ENCODE measurements around the gene RNF39. TPM values are rescaled to one million over a fixed set of nuclear protein-coding genes. Genes with fewer than 3 reads are reported as not detected.
"Not testable (repeated sequence)": the region's sequence is repeated elsewhere in the genome, so short reads cannot be mapped to it uniquely, and the experiment has no call there.

Gene RNF39
- total RNA-seq, 2 donors from 2014 or later, result not detected

DNA sequence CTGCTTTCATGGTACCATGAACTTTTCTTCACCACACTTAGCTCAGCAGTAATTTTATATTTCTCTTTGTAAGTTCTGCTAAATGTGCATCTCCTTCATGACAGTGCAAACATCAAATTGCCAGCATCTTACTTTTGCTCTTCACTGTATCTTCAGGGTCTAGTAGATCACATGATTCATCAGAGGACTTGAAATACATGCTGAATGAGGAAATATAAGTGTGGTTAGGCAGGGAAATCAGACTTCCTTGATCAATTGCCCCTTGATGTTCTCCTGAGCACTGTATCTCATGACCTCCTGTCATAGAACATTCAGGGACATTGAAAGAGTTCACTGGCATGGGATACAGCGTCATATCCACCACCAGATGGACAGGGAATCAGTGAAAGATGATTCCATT, 39.8 kb downstream of the RNF39 start:
- Histone ChIP-seq H3K4me3 (no peak overlapping the region), H3K27ac (no peak overlapping the region), H3K27me3 (replicated peaks; ENCODE audit: insufficient read depth) (no peaks in the 10 kb centered on the region), H3K36me3 (no peaks in the 10 kb centered on the region), H3K9me3 (no peaks in the 10 kb centered on the region), H3K4me1 (ENCODE audit: control insufficient read depth in 1 of 2, low read depth in 2 of 2) (no peaks in the 10 kb centered on the region)
- DNase-seq (ENCODE audit: low spot score), result no peak
- no peak for ATAC-seq (ENCODE audit: insufficient number of reproducible peaks, low FRiP score, low read depth)
- TF ChIP-seq, protein P1, sequence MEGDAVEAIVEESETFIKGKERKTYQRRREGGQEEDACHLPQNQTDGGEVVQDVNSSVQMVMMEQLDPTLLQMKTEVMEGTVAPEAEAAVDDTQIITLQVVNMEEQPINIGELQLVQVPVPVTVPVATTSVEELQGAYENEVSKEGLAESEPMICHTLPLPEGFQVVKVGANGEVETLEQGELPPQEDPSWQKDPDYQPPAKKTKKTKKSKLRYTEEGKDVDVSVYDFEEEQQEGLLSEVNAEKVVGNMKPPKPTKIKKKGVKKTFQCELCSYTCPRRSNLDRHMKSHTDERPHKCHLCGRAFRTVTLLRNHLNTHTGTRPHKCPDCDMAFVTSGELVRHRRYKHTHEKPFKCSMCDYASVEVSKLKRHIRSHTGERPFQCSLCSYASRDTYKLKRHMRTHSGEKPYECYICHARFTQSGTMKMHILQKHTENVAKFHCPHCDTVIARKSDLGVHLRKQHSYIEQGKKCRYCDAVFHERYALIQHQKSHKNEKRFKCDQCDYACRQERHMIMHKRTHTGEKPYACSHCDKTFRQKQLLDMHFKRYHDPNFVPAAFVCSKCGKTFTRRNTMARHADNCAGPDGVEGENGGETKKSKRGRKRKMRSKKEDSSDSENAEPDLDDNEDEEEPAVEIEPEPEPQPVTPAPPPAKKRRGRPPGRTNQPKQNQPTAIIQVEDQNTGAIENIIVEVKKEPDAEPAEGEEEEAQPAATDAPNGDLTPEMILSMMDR (IDR thresholded peaks at IDR 0.05), result no peak

DNA sequence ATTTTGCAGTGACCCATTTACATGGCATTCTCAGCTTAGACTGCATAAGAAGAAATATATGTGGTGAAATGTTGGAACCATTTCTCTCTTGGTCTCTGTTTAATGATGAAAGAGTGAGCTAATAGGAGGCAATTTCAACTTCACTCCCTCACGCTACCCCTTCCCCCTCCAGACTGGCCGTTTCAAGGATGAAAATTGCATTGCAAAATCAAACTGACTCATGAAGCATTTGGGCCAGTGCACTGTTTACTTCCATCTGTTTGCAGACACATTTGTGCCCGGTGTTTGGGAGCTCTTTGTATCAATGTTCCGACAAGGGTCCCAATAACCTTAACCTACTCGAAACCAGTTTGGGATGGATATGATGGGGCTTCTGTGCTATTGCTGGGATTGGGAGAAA, 42.1 kb downstream of the RNF39 start:
- not testable (repeated sequence) for ATAC-seq (ENCODE audit: insufficient number of reproducible peaks, low FRiP score, low read depth); H3K4me1 ChIP-seq (ENCODE audit: control insufficient read depth in 1 of 2, low read depth in 2 of 2); H3K36me3 ChIP-seq; H3K9me3 ChIP-seq; H3K4me3 ChIP-seq; H3K27me3 ChIP-seq (replicated peaks; ENCODE audit: insufficient read depth); DNase-seq (ENCODE audit: low spot score); H3K27ac ChIP-seq

DNA sequence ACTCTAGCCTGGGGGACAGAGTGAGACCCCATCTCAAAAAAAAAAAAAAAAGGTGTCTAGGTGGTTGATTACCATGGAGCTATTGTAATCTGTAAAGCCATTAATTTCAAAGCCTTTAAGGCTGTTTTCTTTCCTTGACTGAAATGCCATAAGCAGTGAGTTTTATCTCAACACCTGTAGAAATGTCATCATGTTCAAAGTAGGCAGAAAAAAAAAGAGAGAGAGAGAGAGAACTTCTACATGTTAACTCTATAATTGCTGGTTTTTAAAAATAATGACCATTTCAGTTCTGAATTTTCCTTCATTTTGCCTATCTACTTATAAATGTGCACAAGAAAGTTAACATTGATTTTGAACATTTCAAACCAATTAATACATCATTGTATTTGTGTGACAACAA, 44.2 kb downstream of the RNF39 start:
- ATAC-seq (ENCODE audit: insufficient number of reproducible peaks, low FRiP score, low read depth) (no peak), DNase-seq (ENCODE audit: low spot score) (no peak)
- H3K9me3 ChIP-seq, result no peaks in the 10 kb centered on the region
- H3K4me3 ChIP-seq, result no peak overlapping the region
- H3K4me1 ChIP-seq (ENCODE audit: control insufficient read depth in 1 of 2, low read depth in 2 of 2), result no peaks in the 10 kb centered on the region
- H3K27me3 ChIP-seq (replicated peaks; ENCODE audit: insufficient read depth), result no peaks in the 10 kb centered on the region
- TF ChIP-seq, protein P1 (IDR thresholded peaks at IDR 0.05), result no peak
- H3K36me3 ChIP-seq, result no peaks in the 10 kb centered on the region
- no peak overlapping the region for H3K27ac ChIP-seq

DNA sequence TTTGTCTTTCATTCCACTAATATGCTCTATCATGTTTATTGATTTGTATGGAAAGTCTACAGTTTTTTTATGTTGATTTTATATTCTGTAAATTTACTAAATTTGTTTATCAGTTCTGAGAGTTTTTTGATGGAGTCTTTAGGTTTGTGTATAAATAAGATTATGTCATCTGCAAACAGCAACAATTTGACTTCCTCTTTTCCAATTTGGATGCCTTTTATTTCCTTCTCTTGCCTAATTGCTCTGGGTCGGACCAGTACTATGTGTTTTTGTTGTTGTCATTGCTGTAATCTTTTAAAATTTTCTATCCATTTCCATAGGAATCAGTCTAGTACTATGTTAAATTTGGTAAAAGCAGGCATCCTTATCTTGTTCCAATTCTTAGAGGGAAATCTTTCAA, 46.0 kb downstream of the RNF39 start:
- Histone ChIP-seq H3K9me3 (no peaks in the 10 kb centered on the region), H3K36me3 (no peaks in the 10 kb centered on the region), H3K27ac (no peak overlapping the region), H3K4me3 (no peak overlapping the region), H3K4me1 (ENCODE audit: control insufficient read depth in 1 of 2, low read depth in 2 of 2) (no peaks in the 10 kb centered on the region), H3K27me3 (replicated peaks; ENCODE audit: insufficient read depth) (no peaks in the 10 kb centered on the region)
- DNase-seq (ENCODE audit: low spot score) (no peak), ATAC-seq (ENCODE audit: insufficient number of reproducible peaks, low FRiP score, low read depth) (no peak)
- TF ChIP-seq, protein P1 (IDR thresholded peaks at IDR 0.05), result no peak

DNA sequence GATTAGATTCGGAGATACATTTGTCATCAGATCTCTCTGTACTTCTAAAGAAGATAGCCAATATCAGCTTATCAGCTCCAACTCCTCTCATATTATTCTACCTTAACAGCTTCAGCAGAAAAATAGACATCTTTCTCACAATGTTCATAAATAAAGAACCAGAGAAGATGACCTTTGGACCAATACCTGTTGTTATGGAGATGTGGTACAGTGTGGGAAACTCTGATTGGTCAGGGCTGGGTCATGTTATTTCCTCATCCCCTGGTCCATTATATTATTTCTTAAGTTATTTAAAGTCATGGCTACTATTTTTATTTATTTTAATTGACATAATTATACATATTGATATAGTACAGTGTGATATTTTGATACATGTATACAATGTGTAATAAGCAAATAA, 50.4 kb downstream of the RNF39 start:
- Histone ChIP-seq H3K36me3 (no peaks in the 10 kb centered on the region), H3K4me1 (ENCODE audit: control insufficient read depth in 1 of 2, low read depth in 2 of 2) (no peaks in the 10 kb centered on the region), H3K9me3 (no peaks in the 10 kb centered on the region), H3K4me3 (no peak overlapping the region), H3K27ac (no peak overlapping the region), H3K27me3 (replicated peaks; ENCODE audit: insufficient read depth) (no peaks in the 10 kb centered on the region)
- ATAC-seq (ENCODE audit: insufficient number of reproducible peaks, low FRiP score, low read depth) (no peak), DNase-seq (ENCODE audit: low spot score) (no peak)
- TF ChIP-seq, protein P1 (IDR thresholded peaks at IDR 0.05), result no peak

DNA sequence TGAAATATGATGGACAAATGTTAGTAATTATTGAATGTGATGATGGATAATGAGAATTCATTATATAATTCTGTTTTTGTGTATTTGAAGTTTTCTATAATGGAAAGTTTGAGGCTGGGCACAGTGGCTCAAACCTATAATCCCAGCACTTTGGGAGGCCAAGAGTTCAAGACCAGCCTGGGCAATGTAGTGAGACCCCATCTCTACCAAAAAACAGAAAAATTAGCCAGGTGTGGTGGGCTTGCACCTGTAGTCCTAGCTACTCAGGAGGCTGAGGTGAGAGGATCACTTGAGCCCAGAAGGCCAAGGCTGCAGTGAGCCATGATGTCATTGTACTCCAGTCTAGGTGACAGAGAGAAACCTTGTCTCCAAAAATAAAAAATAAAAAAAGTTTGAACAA, 52.9 kb downstream of the RNF39 start:
- not testable (repeated sequence) for ATAC-seq (ENCODE audit: insufficient number of reproducible peaks, low FRiP score, low read depth); H3K4me1 ChIP-seq (ENCODE audit: control insufficient read depth in 1 of 2, low read depth in 2 of 2)

More for the DNA sequence above, 52.9 kb downstream of the RNF39 start:
- H3K36me3 ChIP-seq; H3K27me3 ChIP-seq (replicated peaks; ENCODE audit: insufficient read depth); DNase-seq (ENCODE audit: low spot score); H3K4me3 ChIP-seq; H3K27ac ChIP-seq; H3K9me3 ChIP-seq: not testable (repeated sequence)

Data from thoracic aorta (tissue), 2 donors.